Activated effector memory CD4-positive, alpha-beta T cell treated with Interleukin-2 at 50 U/mL for 16 hours (primary cell): ENCODE measurements around the gene HHAT.

Experiments used
- DNase-seq: peaks from one replicate; pipeline ENCODE4 v3.0.0-alpha.2; 2020

HHAT gene

GRCh38 chr1:210328746-210329503 lies at the start of gene HHAT:
Gene HHAT (plus strand): TSS chr1:210328902. CDS start chr1:210348976, 20,074 bp downstream.
- DNase-seq: peak; percentile 56

- DNase-seq: no peak
These were observed 48.5 kb upstream of the HHAT start for GRCh38 chr1:210280221-210280620.

GRCh38 chr1:210288116-210288515 lies 40.6 kb upstream of the HHAT start:
- DNase-seq: no peak

- no peak for DNase-seq
These were observed 39.5 kb upstream of the HHAT start for GRCh38 chr1:210289248-210289647.

- DNase-seq: no peak
These were observed 37.5 kb upstream of the HHAT start for GRCh38 chr1:210291081-210291764.

- DNase-seq: no peak
These were observed 36.9 kb upstream of the HHAT start for GRCh38 chr1:210291786-210292230.

- peak; percentile 12 for DNase-seq
These were observed 36.4 kb upstream of the HHAT start for GRCh38 chr1:210292231-210292871.

- no peak for DNase-seq
These were observed 35.5 kb upstream of the HHAT start for GRCh38 chr1:210293171-210293607.

GRCh38 chr1:210294999-210295745 lies 33.5 kb upstream of the HHAT start:
- no peak for DNase-seq

- no peak for DNase-seq
These were observed 32.0 kb upstream of the HHAT start for GRCh38 chr1:210296682-210297081.

GRCh38 chr1:210298296-210298695 lies 30.4 kb upstream of the HHAT start:
- no peak for DNase-seq

GRCh38 chr1:210298936-210299335 lies 29.8 kb upstream of the HHAT start:
- no peak for DNase-seq

- no peak for DNase-seq
These were observed 29.2 kb upstream of the HHAT start for GRCh38 chr1:210299501-210299900.

GRCh38 chr1:210300923-210301614 lies 27.6 kb upstream of the HHAT start:
- DNase-seq: no peak

GRCh38 chr1:210301615-210302000 lies 27.1 kb upstream of the HHAT start:
- no peak for DNase-seq

- DNase-seq: no peak
These were observed 26.2 kb upstream of the HHAT start for GRCh38 chr1:210302501-210302900.

- DNase-seq: no peak
These were observed 25.3 kb upstream of the HHAT start for GRCh38 chr1:210303391-210303790.

GRCh38 chr1:210310562-210311153 lies 18.0 kb upstream of the HHAT start:
- no peak for DNase-seq

- no peak for DNase-seq
These were observed 16.8 kb upstream of the HHAT start for GRCh38 chr1:210311726-210312493.

GRCh38 chr1:210313046-210313595 lies 15.6 kb upstream of the HHAT start:
- no peak for DNase-seq

- no peak for DNase-seq
These were observed 14.8 kb upstream of the HHAT start for GRCh38 chr1:210313921-210314320.
